MM.1S (cell line): Measurements from ENCODE around the gene L3MBTL4.
"Not testable (repeated sequence)": the region's sequence is repeated elsewhere in the genome, so short reads cannot be mapped to it uniquely, and the experiment has no call there.

Experiments used
- DNase-seq: peaks from one replicate; pipeline ENCODE4 v3.0.0-alpha.2; 2015
- H2AFZ ChIP-seq: fragments of 300-600 bp; sonication (generic); 2 replicates; pipeline ENCODE4 v1.6.0; 2016; ENCODE audit warnings: antibody characterized with exemption, low read length
- H3F3A ChIP-seq: fragments of 300-600 bp; sonication (generic); 2 replicates; pipeline ENCODE4 v1.6.1; 2016; ENCODE audit warnings: mild to moderate bottlenecking, antibody characterized with exemption, low read length, moderate library complexity, mixed read lengths; ENCODE audit not compliant: insufficient read depth
- H3K27ac ChIP-seq: fragments of 300-600 bp; sonication (generic); 2 replicates; pipeline ENCODE4 v1.5.1; 2016; ENCODE audit warnings: mild to moderate bottlenecking, low read length
- H3K27me3 ChIP-seq: fragments of 300-600 bp; sonication (generic); replicated peaks from 2 replicates; pipeline ENCODE4 v1.6.0; 2016; ENCODE audit warnings: low read length; ENCODE audit not compliant: insufficient read depth
- H3K36me3 ChIP-seq: fragments of 300-600 bp; sonication (generic); replicated peaks from 2 replicates; pipeline ENCODE4 v1.6.1; 2016; ENCODE audit warnings: mild to moderate bottlenecking, low read length, mixed read lengths; ENCODE audit not compliant: insufficient read depth
- H3K4me1 ChIP-seq: fragments of 300-600 bp; sonication (generic); 2 replicates; pipeline ENCODE4 v1.6.1; 2016; ENCODE audit warnings: low read length, mixed read lengths
- H3K4me2 ChIP-seq: fragments of 300-600 bp; sonication (generic); 2 replicates; pipeline ENCODE4 v1.6.0; 2016; ENCODE audit warnings: low read depth, low read length
- H3K4me3 ChIP-seq: fragments of 300-600 bp; sonication (generic); 2 replicates; pipeline ENCODE4 v1.5.1; 2016; ENCODE audit warnings: low read length, mixed read lengths
- H3K79me2 ChIP-seq: fragments of 300-600 bp; sonication (generic); 2 replicates; pipeline ENCODE4 v1.6.1; 2016; ENCODE audit warnings: mixed run types, low read length, mixed read lengths
- H3K9ac ChIP-seq: fragments of 300-600 bp; sonication (generic); 2 replicates; pipeline ENCODE4 v1.6.1; 2016; ENCODE audit warnings: low read length, mixed read lengths
- H3K9me2 ChIP-seq: fragments of 300-600 bp; sonication (generic); replicated peaks from 2 replicates; pipeline ENCODE4 v1.6.1; 2016; ENCODE audit warnings: mild to moderate bottlenecking, low read length, mixed read lengths; ENCODE audit not compliant: insufficient read depth
- H3K9me3 ChIP-seq: fragments of 300-600 bp; sonication (generic); replicated peaks from 2 replicates; pipeline ENCODE4 v1.6.1; 2016; ENCODE audit warnings: mild to moderate bottlenecking, low read length, mixed read lengths; ENCODE audit not compliant: insufficient read depth
- H4K20me1 ChIP-seq: fragments of 300-600 bp; sonication (generic); 2 replicates; pipeline ENCODE4 v1.6.1; 2016; ENCODE audit warnings: mild to moderate bottlenecking, low read length, moderate library complexity, mixed read lengths; ENCODE audit not compliant: insufficient read depth
- CTCF ChIP-seq: fragments of 300-600 bp; sonication (generic); IDR thresholded peaks from 2 replicates; pipeline ENCODE4 v1.5.1; 2016; ENCODE audit warnings: antibody characterized with exemption, low read length, mixed read lengths
- EZH2 ChIP-seq: fragments of 300-600 bp; sonication (generic); optimal IDR thresholded peaks from 2 replicates; pipeline ENCODE3; 2017; ENCODE audit warnings: low read depth, mild to moderate bottlenecking, antibody characterized with exemption, low read length, mixed read lengths
- EZH2phosphoT487 ChIP-seq: fragments of 300-600 bp; sonication (generic); IDR thresholded peaks from 2 replicates; pipeline ENCODE4 v1.6.1; 2018; ENCODE audit warnings: antibody characterized with exemption, low read length

Gene L3MBTL4

DNA sequence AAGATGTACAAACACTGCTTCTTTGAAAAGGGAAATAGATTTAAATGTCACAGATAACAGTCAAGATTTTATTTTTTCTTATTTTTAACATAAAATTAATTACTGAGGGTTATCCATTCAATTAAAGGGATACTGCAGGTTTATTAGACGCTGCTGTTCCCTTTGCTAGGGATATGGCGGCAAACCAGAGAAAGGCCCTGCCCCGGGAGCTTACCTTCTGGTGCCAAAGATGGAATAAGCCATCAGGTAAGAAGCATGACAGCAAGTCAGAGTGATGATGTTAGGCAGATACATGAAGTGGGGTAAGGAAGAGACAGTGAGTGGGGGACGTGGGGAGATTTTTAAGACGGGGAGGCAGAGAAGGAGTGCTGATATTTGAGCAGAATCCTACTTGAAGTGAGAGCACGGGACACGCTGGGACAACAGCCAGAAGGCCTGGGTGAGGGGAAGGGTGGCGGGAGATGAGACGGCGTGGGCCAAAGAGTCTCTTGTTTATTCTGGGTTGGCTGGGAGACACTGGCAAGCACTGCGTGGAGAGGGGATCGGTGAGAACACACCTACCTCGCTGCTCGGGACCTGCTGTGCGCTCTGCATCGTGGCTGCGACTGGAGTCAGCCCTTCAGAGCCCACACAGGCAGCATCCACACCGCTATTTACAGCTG lies 268.9 kb downstream of the L3MBTL4 start:
- no peak for TF ChIP-seq CTCF
- no peak for TF ChIP-seq EZH2phosphoT487
- no peaks in the 10 kb centered on the region for H3K9me3 ChIP-seq
- no peaks in the 10 kb centered on the region for H3K36me3 ChIP-seq
- no peak overlapping the region for H3K9ac ChIP-seq
- no peaks in the 10 kb centered on the region for H3K27me3 ChIP-seq
- no peak overlapping the region for H3K4me3 ChIP-seq
- no peaks in the 10 kb centered on the region for H3K4me1 ChIP-seq
- no peak overlapping the region for H3K27ac ChIP-seq
- H3K9me2 ChIP-seq = no peaks in the 10 kb centered on the region
- H3F3A ChIP-seq = no peaks in the 10 kb centered on the region
- no peaks in the 10 kb centered on the region for H4K20me1 ChIP-seq
- no peak overlapping the region for H3K4me2 ChIP-seq
- H3K79me2 ChIP-seq = no peaks in the 10 kb centered on the region
- no peak for DNase-seq
- no peak overlapping the region for H2AFZ ChIP-seq

GRCh38 chr18:6139007-6139406 lies 275.7 kb downstream of the L3MBTL4 start:
- Histone ChIP-seq H3K9me3 (no peaks in the 10 kb centered on the region), H2AFZ (no peak overlapping the region), H3K9ac (no peak overlapping the region), H3K4me2 (no peak overlapping the region), H3K4me3 (no peak overlapping the region), H3K27ac (no peak overlapping the region), H3K27me3 (no peaks in the 10 kb centered on the region), H3K36me3 (no peaks in the 10 kb centered on the region), H3K4me1 (no peaks in the 10 kb centered on the region), H3K79me2 (no peaks in the 10 kb centered on the region), H4K20me1 (no peaks in the 10 kb centered on the region), H3F3A (no peaks in the 10 kb centered on the region), H3K9me2 (no peaks in the 10 kb centered on the region)
- DNase-seq = no peak
- TF ChIP-seq EZH2 = no peak
- TF ChIP-seq CTCF = no peak
- no peak for TF ChIP-seq EZH2phosphoT487

DNA sequence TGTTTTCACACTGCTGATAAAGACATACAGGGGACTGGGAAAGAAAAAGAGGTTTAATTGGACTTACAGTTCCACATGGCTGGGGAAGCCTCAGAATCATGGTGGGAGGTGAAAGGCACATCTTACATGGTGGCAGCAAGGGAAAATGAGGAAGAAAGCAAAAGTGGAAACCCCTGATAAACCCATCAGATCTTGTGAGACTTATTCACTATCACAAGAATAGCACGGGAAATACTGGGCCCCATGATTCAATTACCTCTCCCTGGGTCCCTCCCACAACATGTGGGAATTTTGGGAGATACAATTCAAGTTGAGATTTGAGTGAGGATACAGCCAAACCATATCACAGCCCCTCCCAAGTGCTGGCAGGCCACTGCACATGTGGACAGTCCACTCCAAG lies 278.8 kb downstream of the L3MBTL4 start:
- not testable (repeated sequence) for H3K27ac ChIP-seq, H2AFZ ChIP-seq, H3K36me3 ChIP-seq, H3K9me3 ChIP-seq, H3K4me1 ChIP-seq, H4K20me1 ChIP-seq, H3K4me3 ChIP-seq, H3K4me2 ChIP-seq, H3K9me2 ChIP-seq, H3K79me2 ChIP-seq, H3K9ac ChIP-seq, DNase-seq, H3F3A ChIP-seq, H3K27me3 ChIP-seq

DNA sequence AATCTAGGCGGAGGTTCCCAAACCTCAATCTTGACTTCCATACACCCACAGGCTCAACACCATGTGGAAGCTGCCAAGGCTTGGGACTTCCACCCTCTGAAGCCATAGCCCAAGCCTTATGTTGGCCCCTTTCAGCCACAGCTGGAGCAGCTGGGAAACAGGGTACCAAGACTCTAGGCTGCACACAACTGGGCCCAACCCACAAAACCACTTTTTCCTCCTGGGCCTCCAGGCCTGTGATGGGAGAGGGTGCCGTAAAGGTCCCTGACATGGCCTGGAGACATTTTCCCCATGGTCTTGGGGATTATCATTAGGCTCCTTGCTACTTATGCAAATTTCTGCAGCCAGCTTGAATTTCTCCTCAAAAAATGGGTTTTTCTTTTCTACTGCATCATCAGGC lies 279.7 kb downstream of the L3MBTL4 start:
- not testable (repeated sequence) for H3K9me2 ChIP-seq, H3K79me2 ChIP-seq, H3K9me3 ChIP-seq, H3F3A ChIP-seq, H3K4me1 ChIP-seq, H3K4me3 ChIP-seq, H3K27ac ChIP-seq, DNase-seq, H3K9ac ChIP-seq, H4K20me1 ChIP-seq, H2AFZ ChIP-seq, H3K4me2 ChIP-seq, H3K36me3 ChIP-seq, H3K27me3 ChIP-seq
